GM23248 (cell line): ENCODE results near the gene JAK3. TPM values are rescaled to one million over a fixed set of nuclear protein-coding genes. Genes with fewer than 3 reads are reported as not detected.
"Not testable (repeated sequence)": the region's sequence is repeated elsewhere in the genome, so short reads cannot be mapped to it uniquely, and the experiment has no call there.

ENCODE experiments used
- DNase-seq: peaks from one replicate; pipeline ENCODE4 v3.0.0-alpha.2; 2015
- H2AFZ ChIP-seq: fragments of 200-600 bp; sonication (generic); 2 replicates; pipeline ENCODE4 v1.6.1; 2016; ENCODE audit warnings: antibody characterized with exemption
- H3F3A ChIP-seq: fragments of 200-600 bp; sonication (generic); 2 replicates; pipeline ENCODE4 v1.6.1; 2016; ENCODE audit warnings: mild to moderate bottlenecking, antibody characterized with exemption, mixed run types; ENCODE audit not compliant: insufficient read depth
- H3K27ac ChIP-seq: fragments of 200-600 bp; sonication (generic); 2 replicates; pipeline ENCODE4 v1.5.1; 2016; ENCODE audit warnings: mild to moderate bottlenecking
- H3K27me3 ChIP-seq: fragments of 200-600 bp; sonication (generic); replicated peaks from 2 replicates; pipeline ENCODE4 v1.6.1; 2016; ENCODE audit warnings: mild to moderate bottlenecking; ENCODE audit not compliant: insufficient read depth
- H3K36me3 ChIP-seq: fragments of 200-600 bp; sonication (generic); 2 replicates; pipeline ENCODE4 v1.6.1; 2016; ENCODE audit warnings: low read depth, mild to moderate bottlenecking
- H3K4me1 ChIP-seq: fragments of 200-600 bp; sonication (generic); 2 replicates; pipeline ENCODE4 v1.6.1; 2016; ENCODE audit warnings: mild to moderate bottlenecking; ENCODE audit not compliant: insufficient read depth
- H3K4me2 ChIP-seq: fragments of 200-600 bp; sonication (generic); one replicate; pipeline ENCODE4 v1.6.1; 2016; ENCODE audit warnings: mild to moderate bottlenecking; ENCODE audit not compliant: unreplicated experiment
- H3K4me3 ChIP-seq: fragments of 200-600 bp; sonication (generic); 2 replicates; pipeline ENCODE4 v1.5.1; 2016; ENCODE audit warnings: mild to moderate bottlenecking
- H3K79me2 ChIP-seq: fragments of 200-600 bp; sonication (generic); 2 replicates; pipeline ENCODE4 v1.6.1; 2016; ENCODE audit warnings: mild to moderate bottlenecking; ENCODE audit not compliant: insufficient read depth
- H3K9ac ChIP-seq: fragments of 200-600 bp; sonication (generic); 2 replicates; pipeline ENCODE4 v1.6.1; 2016; ENCODE audit warnings: mild to moderate bottlenecking
- H3K9me2 ChIP-seq: fragments of 200-600 bp; sonication (generic); 2 replicates; pipeline ENCODE4 v1.6.1; 2016; ENCODE audit warnings: mixed run types, mild to moderate bottlenecking, moderate library complexity; ENCODE audit not compliant: insufficient read depth
- H3K9me3 ChIP-seq: fragments of 200-600 bp; sonication (generic); one replicate; pipeline ENCODE4 v1.6.1; 2017; ENCODE audit warnings: low read depth
- H4K20me1 ChIP-seq: fragments of 200-600 bp; sonication (generic); 2 replicates; pipeline ENCODE4 v1.6.0; 2016; ENCODE audit not compliant: insufficient read depth
- EZH2 ChIP-seq: fragments of 200-600 bp; sonication (generic); IDR thresholded peaks from 2 replicates; pipeline ENCODE4 v1.6.1; 2018; ENCODE audit warnings: antibody characterized with exemption, mild to moderate bottlenecking; ENCODE audit not compliant: insufficient read depth, poor library complexity, severe bottlenecking
- EZH2phosphoT487 ChIP-seq: fragments of 200-600 bp; sonication (generic); IDR thresholded peaks from 2 replicates; pipeline ENCODE4 v1.6.1; 2018; ENCODE audit warnings: antibody characterized with exemption, moderate library complexity, mild to moderate bottlenecking, low read depth; ENCODE audit not compliant: insufficient read depth
- WGBS, 2 experiments: methylation state at CpG; one replicate each; pipeline ENCODE4 v1.1.6; 2015 to 2017; ENCODE audit warnings: low lambda C conversion rate in 2 of 2, low coverage in 1 of 2; ENCODE audit errors: missing lambda C conversion rate in 2 of 2; 5-methylcytosine and 5-hydroxymethylcytosine counted together
- in situ Hi-C: fragments of 300-500 bp; cut with MboI; formaldehyde crosslinking; loops from 2 replicates; pipeline ENCODE4 v1.15.0; 2020
- polyA plus RNA-seq: library from polyadenylated mRNA; unstranded; fragments of >200 nt; fragmentation: Nextera tagmentation; extraction: Ambion mirVana; gene quantifications from 2 replicates; pipeline ENCODE4 v1.2.1, GENCODE V29; 2016
- total RNA-seq: library from RNA; depleted of rRNA; stranded (reverse); fragments of >200 nt; shearing (Covaris generic); gene quantifications from 2 replicates; pipeline ENCODE4 v1.2.3, GENCODE V29; 2014

Gene JAK3
- total and polyA plus RNA-seq, 2 experiments from 2014 or later = 5.0 to 5.9 TPM

DNA sequence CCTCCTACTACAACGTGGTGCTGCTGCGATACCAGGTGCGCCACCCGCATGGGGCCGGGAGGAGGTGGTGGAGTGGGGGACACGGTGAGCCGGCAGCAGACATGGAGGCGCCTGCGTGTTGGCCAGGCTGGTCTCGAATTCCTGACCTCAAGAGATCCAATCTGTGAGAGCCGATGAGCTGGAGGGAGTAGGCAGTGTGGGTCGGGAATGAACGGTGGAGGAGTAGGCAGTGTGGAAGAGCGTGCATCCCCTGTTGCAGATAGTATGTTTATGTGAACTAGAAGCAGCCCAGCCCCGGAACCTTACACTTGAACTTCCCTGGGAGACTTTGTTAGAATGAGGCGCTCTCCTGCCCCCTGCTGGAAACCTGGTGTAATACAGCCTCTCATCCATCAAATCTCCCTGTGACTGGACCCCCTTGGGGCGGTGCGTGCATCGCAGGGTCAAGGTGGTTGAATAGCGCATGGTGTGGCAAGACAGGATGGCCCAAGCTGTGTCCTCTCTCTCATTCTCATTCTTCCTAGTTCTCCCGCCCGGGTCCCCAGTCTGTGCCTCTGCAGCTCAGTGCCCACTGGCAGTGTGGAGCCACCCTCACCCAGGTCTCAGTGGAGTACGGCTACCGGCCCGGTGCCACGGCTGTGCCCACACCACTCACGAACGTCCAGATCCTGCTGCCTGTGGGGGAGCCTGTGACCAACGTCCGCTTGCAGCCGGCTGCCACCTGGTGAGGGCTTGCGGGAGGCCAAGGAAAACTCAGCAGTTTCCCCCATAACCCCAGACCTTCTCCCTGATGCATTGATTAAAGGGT lies 63.4 kb downstream of the JAK3 start:
- Histone ChIP-seq H2AFZ (peak overlapping the region; percentile 52), H3K9ac (no peak overlapping the region), H3F3A (no peaks in the 10 kb centered on the region), H3K36me3 (no peaks in the 10 kb centered on the region), H3K4me1 (no peaks in the 10 kb centered on the region), H3K27ac (no peak overlapping the region), H3K4me3 (no peak overlapping the region), H3K27me3 (no peaks in the 10 kb centered on the region), H3K4me2 (no peak overlapping the region), H4K20me1 (no peaks in the 10 kb centered on the region), H3K9me2 (no peaks in the 10 kb centered on the region), H3K79me2 (no peaks in the 10 kb centered on the region), H3K9me3 (no peaks in the 10 kb centered on the region)
- WGBS, 2 experiments = 42 to 43% methylated on average over 32 of the region's 32 CpGs
- DNase-seq = peak; percentile 72
- in situ Hi-C loops = no loop called here
- TF ChIP-seq EZH2phosphoT487 (no peak), EZH2 (no peak)

DNA sequence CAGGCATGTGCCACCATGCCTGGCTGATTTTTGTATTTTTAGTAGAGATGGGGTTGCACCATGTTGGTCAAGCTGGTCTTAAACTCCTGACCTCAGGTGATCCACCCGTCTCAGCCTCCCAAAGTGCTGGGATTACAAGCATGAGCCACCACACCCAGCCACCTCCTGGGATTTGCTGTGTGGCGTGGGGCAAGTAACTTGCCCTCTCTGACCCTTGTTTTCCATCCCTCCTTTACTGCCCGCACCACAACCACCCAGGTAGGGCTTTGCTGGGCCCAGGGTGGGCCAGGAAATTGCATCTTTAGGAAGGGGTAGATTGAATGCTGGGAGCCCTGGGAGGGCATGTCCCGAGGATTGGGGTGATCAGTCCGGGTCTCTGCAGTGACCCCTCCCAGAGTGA lies 64.1 kb downstream of the JAK3 start:
- DNase-seq, H3K4me1 ChIP-seq, H4K20me1 ChIP-seq, H3K27ac ChIP-seq, in situ Hi-C loops, H3K9me2 ChIP-seq, H3K79me2 ChIP-seq, H3F3A ChIP-seq, H3K4me2 ChIP-seq, H3K9me3 ChIP-seq, H3K9ac ChIP-seq, H3K27me3 ChIP-seq, H3K36me3 ChIP-seq, H3K4me3 ChIP-seq: not testable (repeated sequence)
- peak overlapping the region; percentile 52; the same call in 1 of the 2 replicates for H2AFZ ChIP-seq
- WGBS, 2 experiments = 46 to 56% methylated on average over 5 of the region's 5 CpGs

DNA sequence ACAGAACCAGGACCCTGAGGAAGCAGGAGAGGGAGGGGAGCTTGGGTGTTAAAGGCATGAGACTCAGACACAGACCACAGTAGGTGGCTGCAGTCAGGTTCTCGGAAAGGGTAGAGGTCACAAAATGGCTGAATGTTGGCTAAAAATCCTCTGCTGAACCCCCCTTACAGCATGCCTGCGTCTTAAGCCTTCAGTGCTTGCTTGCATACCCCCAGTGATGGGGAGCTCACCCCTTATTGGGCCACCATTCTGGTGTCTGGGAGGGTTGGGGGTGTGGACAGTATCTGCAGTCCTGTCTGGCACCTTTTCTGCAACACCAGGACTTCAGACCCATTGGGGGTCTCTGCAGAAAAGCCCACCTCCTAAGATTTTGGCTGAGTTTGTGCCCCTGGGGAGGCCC lies 67.0 kb downstream of the JAK3 start:
- WGBS, 2 experiments = 76 to 78% methylated on average over 2 of the region's 2 CpGs
- Histone ChIP-seq H3K79me2 (no peaks in the 10 kb centered on the region), H3K9me2 (no peaks in the 10 kb centered on the region), H3K9me3 (no peaks in the 10 kb centered on the region), H3F3A (no peaks in the 10 kb centered on the region), H3K9ac (no peak overlapping the region), H3K4me1 (no peaks in the 10 kb centered on the region), H4K20me1 (no peaks in the 10 kb centered on the region), H2AFZ (no peak overlapping the region), H3K27ac (no peak overlapping the region), H3K36me3 (no peaks in the 10 kb centered on the region), H3K4me2 (no peak overlapping the region), H3K4me3 (no peak overlapping the region), H3K27me3 (no peaks in the 10 kb centered on the region)
- in situ Hi-C loops = no loop called here
- no peak for DNase-seq
- no peak for TF ChIP-seq EZH2

DNA sequence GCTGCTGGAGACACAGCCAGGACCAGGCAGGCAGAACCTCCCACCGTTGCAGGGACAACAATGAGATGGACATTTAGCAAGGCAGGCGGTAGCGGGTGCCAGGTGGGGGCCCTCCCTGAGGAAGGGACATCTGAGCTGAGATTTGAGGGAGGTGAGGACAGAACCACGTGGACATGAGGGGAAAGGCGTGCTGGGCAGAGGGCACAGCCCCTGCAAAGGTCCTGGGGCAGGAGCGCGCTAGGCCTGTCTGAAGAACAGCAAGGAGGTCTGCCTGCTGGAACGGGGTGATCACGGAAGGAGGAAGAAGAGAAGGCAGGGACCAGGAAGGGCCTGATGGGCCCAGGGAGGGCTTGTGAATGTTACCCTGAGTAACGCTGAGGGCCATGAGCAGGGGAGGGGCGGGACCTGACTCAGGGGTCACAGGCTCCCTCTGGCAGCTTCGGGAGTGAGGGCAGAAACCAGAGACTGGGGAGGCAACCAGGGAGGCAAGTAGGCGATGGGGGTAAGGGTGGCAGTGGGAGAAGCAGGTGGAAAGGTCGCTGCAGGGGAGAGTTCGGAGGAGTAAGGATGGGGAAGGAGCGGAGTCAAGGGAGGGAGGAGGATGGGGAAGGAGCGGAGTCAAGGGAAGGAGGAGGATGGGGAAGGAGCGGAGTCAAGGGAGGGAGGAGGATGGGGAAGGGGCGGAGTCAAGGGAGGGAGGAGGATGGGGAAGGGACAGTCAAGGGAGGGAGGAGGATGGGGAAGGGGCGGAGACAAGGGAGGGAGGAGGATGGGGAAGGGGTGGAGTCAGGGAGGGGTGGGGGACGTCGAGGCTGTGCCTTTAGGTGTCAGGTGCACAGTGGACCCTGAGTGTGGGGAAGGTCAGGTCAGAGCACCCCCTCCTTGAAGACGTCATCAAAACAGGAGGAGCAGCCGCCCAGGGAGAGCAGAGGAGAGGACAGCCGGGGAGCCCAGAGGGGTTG lies 68.5 kb downstream of the JAK3 start:
- H3K9me2 ChIP-seq = no peaks in the 10 kb centered on the region
- no peaks in the 10 kb centered on the region for H3K36me3 ChIP-seq
- H3K4me3 ChIP-seq = no peak overlapping the region
- H3K79me2 ChIP-seq = no peaks in the 10 kb centered on the region
- peak; percentile 62 for DNase-seq
- peak overlapping the region; percentile 57 for H2AFZ ChIP-seq
- no peak overlapping the region for H3K9ac ChIP-seq
- H3K27ac ChIP-seq = no peak overlapping the region
- TF ChIP-seq EZH2 (no peak), EZH2phosphoT487 (no peak)
- peak overlapping the region; percentile 14 for H3K4me2 ChIP-seq
- in situ Hi-C loops = no loop called here
- no peaks in the 10 kb centered on the region for H3F3A ChIP-seq
- H3K9me3 ChIP-seq = no peaks in the 10 kb centered on the region
- H4K20me1 ChIP-seq = no peaks in the 10 kb centered on the region
- no peaks in the 10 kb centered on the region for H3K4me1 ChIP-seq
- no peaks in the 10 kb centered on the region for H3K27me3 ChIP-seq
- WGBS, 2 experiments = 22 to 28% methylated on average over 18 to 25 of the region's 25 CpGs
